Tibial nerve (tissue), 4 donors: ENCODE measurements around the gene CDX1.

Experiments
- EP300 ChIP-seq, 2 donors: sonication (generic); formaldehyde crosslinking; IDR thresholded peaks; one replicate each; pipeline ENCODE4 v1.6.1; 2017; ENCODE audit warnings: antibody characterized with exemption in 2 of 2, mild to moderate bottlenecking in 1 of 2
- POLR2A ChIP-seq, 2 donors: fragments of 450-650 bp; IDR thresholded peaks; one replicate each; pipeline ENCODE4 v1.6.1; 2017; ENCODE audit warnings: antibody characterized with exemption in 2 of 2, mild to moderate bottlenecking in 2 of 2, moderate library complexity in 2 of 2
- TF ChIP-seq, protein P1 (sequence below), 5 experiments: fragments of 200-600 bp in 3 of 5; fragments of 450-650 bp in 2 of 5; sonication (generic) in 3 of 5; IDR thresholded peaks; one replicate each; pipeline ENCODE4 v1.5.1; 2016 to 2019; ENCODE audit warnings: antibody characterized with exemption in 5 of 5, mild to moderate bottlenecking in 3 of 5, moderate library complexity in 2 of 5

DNA sequence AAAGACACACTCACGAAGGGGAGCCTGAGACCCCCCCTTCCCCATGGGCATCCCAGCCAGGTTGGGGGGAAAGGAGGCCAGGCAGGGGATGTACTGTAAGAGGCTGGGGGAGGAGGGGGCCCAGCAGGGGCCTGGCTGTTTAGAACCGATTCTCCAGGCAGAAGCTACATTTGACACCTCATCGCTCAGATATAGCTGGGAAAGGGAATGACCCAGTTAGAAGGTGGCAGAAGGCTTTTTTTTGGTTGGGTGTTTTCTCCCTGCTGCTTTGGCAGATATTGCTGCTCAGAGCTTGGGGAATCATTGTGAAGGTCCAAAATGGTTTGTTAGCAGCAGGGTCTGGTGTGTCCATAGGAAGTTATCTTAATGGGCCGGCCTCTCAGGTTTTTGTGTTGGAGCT, 6.0 kb downstream of the CDX1 start:
- TF ChIP-seq, protein P1, sequence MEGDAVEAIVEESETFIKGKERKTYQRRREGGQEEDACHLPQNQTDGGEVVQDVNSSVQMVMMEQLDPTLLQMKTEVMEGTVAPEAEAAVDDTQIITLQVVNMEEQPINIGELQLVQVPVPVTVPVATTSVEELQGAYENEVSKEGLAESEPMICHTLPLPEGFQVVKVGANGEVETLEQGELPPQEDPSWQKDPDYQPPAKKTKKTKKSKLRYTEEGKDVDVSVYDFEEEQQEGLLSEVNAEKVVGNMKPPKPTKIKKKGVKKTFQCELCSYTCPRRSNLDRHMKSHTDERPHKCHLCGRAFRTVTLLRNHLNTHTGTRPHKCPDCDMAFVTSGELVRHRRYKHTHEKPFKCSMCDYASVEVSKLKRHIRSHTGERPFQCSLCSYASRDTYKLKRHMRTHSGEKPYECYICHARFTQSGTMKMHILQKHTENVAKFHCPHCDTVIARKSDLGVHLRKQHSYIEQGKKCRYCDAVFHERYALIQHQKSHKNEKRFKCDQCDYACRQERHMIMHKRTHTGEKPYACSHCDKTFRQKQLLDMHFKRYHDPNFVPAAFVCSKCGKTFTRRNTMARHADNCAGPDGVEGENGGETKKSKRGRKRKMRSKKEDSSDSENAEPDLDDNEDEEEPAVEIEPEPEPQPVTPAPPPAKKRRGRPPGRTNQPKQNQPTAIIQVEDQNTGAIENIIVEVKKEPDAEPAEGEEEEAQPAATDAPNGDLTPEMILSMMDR (IDR thresholded peaks at IDR 0.05), result no peak
- TF ChIP-seq EP300 (IDR thresholded peaks at IDR 0.05) (no peak), POLR2A (IDR thresholded peaks at IDR 0.05) (no peak)
